Cortex of kidney (tissue), 1 donor: Measurements from ENCODE around the gene FRMD4A.

Source experiments
- DNase-seq: peaks from one replicate; lab custom pipeline; 2025; lab: John Stamatoyannopoulos, UW

FRMD4A gene

DNA sequence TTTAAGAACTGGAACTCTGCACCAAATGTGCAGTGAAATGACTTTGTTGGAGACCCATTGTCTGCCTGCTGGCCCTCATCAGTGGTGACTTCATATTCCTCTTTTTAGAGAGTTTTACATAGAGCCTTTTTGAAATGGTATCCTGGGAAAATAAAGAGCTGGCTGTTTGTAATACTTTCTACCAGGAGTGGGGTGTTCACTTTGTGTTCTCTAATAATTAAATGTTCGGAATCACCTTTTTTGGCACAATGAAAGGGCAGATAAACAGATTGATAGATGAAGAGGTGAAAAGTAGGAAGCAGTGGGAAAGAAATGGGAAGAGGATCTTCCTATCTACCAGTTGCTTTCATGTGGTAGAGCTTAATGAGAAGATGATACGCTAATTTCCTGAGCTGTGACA lies 688.4 kb downstream of the FRMD4A start:
- DNase-seq, result no peak

DNA sequence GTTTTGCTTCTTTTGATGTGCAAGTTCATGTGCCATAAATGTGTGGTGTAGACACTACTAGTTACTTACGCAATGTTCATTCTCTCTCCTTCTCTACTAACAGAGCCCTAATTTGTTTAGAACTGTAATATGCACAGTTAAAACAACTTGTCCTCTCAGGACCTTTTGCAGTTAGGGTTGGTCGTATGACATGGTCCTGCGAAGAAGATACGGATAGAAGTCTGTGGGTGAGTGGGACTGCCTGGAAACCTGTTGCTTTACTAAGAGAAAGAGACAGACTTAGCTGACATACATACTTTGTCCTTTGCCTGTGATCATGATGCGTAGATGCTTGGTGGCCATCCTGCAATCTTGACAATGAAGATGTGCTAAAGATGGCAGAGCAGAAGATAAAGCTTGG lies 692.8 kb downstream of the FRMD4A start:
- no peak for DNase-seq

DNA sequence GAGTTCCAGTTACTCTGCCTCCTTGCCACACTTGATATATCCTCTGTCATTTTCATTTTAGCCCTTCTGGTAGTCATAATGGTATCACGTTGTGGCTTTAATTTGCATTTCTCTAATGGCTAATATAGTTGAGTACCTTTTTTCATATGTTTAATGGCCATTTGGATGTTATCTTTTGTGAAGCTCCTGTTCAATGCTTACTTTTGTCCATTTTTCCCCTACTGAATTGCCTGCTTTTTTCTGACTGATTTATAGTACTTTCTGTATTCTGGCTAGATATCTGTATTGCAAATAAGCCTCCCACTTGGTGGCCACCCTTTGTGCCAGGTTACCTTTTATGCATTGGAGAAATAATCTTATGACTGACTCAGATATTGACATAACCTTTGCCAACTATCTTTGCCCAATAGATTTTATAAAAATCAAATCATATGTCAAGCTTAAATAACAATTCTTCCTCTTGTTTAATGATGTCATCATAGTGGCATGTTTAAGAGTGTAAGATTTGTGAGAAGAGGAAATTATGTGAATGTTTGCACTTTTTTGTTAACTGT lies 693.3 kb downstream of the FRMD4A start:
- no peak for DNase-seq

DNA sequence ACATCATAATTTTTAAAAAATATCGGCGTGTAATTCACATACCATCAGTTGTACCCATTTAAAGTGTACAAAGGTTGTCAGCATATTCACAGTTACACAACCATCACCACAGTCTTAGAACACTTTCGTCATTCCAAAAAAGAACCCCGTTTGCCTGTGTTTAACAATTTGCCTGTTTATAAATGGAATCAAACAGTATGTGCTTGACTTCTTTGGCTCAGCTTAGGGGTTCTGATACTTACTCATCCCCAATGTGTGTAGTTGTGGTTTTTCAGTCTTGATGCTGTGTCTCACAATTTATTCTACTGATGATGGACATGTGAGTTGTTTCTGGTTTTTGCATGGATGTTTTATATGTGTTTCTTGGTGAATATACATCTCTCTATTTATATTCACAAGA lies 693.9 kb downstream of the FRMD4A start:
- no peak for DNase-seq

DNA sequence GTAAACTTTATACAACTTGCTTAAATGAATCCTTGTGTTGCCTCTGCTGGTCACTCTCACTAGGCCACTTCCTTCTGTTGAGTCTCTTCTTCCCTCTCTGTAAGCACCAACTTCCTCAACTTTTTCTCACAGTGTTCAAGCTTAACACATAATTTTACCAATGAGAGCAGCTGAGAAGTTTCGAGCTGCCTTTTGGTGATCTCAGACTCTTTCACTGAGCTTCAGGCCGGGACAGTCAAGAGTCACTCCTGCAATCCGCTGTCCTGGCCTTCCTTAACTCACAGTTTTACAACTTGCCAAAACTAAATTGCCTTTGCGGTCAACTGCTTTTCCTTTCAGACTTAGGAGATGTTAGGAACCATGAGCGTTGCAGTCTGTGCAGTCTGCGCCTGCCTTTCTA lies 696.5 kb downstream of the FRMD4A start:
- no peak for DNase-seq

DNA sequence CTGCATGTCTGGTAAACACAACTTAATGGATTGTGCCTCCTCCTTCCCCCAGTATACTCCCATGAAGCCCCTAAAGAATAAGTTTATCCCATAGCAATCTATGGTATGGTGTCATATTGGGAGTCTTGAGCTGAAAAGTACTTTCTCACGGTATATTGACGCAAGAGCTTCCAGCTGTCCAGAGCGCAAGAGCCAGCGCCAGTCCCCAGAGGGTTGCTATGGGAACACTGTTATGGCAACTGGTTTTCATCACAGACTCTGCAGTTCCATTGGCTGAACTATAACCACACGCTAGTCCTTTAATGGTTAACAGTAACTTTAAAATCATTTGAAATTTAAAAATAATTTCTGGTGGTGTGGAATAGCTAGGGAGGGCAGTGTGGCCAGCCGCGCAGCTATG lies 697.0 kb downstream of the FRMD4A start:
- no peak for DNase-seq

DNA sequence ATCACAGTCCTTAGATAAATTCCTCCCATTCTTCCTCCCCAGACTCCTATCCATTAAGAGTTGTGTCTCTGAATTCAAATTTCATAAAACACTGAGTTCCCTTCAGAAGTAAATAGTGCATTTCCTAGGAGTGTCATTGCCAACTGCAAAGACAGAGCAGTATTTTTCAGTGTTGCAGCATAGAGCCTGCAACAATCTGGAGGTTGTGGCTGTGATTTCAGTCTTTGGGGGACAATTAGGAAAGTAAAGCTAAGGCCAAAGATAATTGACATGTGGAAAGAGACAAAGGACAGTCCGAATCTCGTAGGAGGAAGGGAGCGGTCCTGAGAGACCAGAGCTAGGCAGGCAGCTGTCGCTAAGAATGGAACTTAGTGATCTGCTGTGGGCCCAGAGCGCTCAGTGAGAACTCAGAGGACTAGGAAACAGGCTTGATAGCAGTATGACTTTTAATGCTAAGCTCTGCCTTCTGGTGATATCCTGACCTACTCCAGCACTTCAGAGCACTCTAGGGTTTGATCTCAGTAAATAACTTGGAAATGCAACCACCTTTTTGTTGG lies 697.8 kb downstream of the FRMD4A start:
- DNase-seq, result no peak

DNA sequence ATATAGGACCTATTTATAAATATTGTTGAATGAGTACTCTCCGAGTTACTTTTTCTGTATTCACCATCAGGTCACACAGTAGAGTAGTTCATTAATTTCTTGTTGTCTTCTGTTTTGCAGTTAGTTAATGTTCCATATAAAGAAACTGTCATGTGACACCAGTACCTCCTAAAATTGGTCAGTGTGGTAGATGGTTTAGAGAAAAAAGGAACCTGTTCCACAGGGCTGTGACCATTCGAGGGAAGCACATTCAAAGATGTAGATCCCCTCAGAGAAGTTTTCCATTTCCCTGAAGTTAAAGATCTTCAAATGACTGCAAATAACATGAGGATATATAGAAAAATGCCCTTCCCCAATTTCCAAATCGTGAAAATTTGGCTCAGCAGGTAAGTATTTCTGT lies 698.3 kb downstream of the FRMD4A start:
- no peak for DNase-seq

DNA sequence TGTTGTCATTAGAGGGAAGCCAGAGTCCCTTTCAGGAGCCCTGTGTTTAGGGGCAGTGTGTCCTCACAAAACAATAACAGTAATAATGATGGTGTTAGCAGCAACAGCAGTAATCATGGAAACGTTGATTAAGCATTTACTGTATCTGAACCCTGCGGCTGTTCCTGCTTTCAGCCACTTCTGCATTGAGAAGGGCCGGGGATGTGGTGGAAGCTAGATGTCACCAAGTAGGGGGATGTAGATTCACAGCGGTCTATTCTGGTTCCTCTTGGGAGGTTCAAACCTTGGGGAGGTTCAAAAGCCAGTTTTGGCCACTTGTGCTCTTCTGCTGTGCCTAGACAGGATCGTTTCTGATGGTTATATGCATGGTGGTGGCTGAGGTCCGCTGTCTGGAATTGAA lies 699.1 kb downstream of the FRMD4A start:
- DNase-seq, result no peak

DNA sequence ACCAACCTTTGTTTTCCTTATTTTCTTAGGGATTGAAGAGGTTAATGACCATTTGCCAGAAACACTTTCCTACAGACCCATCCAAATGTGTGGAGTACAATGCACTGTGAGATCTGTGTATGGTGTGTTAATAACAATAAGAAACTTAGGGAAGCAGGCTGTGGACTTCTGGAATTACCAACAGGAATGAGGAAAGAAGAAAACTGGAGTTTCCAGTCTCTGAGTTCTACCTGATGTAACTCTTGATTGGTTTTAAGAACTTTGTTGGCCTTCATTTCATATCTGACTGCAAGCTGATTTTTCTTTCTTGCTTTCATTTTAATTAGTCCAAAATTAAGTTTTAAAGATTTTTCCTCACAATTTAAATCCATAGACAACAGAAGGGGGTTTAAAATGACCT lies 700.5 kb downstream of the FRMD4A start:
- no peak for DNase-seq

DNA sequence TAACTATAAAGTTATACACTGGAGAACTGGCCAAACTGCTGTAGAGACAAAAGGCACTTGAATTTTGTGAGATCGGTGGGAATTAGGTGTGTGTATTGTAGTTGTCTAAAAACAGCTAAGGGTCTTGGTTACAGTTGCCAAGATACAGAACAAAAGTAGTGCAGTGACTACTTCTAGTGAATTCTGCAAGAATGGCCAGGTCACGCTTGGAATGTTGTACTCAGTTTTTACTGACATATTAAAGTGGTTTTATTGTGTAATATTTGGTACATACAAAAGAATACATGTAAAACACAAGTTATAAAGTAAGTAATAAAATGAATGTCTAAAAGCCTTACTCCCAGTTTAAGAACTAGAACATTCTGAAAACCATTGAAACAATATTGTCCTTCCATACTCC lies 701.6 kb downstream of the FRMD4A start:
- DNase-seq, result no peak

DNA sequence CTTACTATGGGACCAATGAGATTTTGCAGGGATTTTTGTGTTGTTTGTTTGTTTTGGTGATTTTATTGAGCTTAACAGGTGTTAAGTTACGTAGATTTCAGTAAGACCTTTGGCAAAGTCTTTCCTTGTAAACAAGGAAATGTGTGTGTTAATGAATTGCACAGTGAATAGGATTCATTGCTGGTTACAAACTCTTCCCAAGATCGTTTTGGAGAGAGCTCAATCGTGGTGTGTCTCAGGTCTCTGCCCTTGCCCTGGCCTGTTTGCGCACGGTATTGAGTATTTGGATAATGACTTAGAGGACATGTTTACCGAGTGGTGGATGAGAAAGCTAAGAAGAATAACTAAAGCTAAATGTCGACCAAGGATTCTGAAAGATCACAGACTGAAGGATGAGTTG lies 702.1 kb downstream of the FRMD4A start:
- no peak for DNase-seq

DNA sequence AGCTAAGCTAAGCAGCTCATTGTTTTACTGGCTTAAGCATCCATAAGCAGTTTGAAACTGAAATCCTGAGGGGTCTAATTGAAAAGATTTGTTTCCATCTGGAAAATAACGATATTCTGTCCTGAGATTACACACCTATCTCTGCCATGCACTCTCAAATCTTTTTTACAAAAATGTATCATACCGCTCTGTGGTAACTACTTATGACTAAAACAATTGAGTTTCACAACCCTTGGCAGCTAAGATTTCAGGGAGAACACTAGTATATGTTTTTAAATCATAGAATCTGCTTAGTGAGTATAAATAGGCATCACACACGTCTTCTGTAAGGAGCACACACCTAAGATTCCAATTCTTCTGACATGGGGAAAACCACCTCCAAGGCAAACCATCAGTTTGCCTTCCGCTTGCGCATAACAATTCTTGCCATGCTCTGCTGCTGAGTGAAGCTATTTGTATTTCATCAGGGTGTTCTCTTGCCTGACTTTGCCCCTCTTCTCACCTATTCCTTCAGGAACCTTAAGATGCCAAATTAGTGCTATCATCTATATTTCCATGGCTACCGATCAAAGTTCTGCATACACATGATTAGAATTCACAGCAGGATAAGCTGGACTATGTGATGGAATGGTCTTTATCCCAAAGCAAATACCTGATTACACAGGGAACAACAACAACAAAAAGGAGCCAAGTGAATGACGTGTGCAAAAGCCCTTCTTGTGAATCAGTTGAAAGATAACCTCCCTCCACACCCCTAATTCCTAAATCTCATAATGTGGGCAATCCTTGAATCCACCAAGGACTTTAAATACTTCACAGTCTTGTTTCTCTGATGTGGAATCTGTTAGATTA lies 703.0 kb downstream of the FRMD4A start:
- DNase-seq, result no peak

DNA sequence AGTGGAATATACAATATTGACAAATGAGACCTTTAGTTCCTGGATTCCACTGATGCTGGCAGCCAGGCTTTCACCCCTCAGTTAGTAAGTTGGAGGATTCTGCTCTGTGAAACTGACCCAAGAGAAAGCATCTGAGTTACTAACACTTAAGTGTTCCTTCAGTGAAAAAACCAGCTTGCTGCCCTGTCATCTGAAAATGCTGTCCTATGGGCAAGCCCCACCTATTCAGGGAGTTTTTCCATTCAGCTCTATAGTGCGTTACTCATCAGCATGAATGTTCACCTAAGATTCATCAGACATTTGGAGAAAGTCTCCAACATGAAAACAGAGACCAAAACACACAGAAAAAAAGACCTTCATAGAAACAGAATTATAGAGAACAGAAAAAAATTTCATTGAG lies 706.1 kb downstream of the FRMD4A start:
- DNase-seq, result no peak

DNA sequence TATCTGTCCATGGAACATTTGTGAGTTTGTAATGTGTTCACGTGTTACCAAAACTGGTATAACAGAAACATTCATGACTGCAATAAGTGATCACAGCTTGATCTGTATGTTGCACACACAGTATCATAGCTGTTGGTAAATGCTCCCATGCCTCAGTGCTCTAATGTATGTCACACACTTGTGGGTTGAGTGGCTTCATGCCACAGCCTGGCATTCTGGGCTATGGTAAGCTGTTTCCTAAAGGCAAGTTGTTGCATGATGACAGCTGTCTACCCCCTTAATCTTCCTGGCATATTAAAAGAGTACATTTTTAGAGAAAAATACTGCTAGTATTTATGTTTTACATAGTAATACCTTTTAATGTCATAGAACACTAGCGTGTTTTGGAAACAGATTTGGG lies 708.8 kb downstream of the FRMD4A start:
- DNase-seq, result no peak

DNA sequence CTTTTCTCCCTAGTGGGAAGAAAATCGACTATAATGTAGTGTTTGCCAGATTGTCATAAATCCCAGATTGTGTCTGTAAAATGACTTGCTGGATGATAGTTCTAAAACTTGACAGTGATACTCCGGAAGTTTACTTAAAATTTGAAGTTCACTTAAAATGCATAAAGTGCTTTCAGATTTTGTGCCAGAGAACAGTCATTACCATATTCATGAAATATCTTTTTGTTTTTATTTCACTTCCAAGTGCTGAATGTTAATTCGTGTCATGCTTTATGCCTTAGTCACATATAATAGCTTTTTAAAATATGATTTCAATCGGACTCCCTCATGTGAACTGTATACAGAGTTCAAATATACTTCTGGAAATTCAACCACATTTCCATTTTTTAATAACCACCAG lies 713.6 kb downstream of the FRMD4A start:
- DNase-seq, result no peak

DNA sequence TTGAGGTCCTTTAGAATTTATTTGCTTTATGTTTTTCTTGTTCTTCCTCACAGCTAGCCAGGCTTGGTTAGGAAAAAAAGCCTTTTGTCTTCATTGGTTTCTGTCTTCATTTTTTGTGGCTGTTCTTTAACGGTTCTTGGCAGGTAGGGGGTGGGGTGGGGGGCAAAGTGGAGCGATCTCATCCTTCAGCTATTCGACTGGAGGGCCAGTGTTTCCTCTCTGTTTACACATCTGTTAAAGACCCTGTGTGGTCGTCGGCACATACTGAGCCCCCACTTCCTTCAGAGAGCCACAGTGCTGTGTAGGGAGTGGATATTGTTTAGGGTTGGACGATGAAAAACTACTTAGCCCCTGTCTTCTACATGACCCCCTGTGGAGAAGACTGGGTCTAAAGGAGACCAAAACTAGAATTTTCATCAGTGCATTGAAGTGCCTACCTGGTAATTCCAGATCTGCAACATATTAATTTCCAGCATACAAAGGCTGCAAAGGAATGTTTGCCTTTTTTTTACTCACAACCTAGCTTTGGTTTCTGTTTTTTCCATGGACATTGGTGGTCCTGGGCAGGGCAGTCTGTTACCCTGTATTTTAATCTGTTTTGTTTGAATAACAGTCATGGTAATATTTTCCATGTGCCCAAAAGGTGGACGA lies 714.9 kb downstream of the FRMD4A start:
- no peak for DNase-seq

DNA sequence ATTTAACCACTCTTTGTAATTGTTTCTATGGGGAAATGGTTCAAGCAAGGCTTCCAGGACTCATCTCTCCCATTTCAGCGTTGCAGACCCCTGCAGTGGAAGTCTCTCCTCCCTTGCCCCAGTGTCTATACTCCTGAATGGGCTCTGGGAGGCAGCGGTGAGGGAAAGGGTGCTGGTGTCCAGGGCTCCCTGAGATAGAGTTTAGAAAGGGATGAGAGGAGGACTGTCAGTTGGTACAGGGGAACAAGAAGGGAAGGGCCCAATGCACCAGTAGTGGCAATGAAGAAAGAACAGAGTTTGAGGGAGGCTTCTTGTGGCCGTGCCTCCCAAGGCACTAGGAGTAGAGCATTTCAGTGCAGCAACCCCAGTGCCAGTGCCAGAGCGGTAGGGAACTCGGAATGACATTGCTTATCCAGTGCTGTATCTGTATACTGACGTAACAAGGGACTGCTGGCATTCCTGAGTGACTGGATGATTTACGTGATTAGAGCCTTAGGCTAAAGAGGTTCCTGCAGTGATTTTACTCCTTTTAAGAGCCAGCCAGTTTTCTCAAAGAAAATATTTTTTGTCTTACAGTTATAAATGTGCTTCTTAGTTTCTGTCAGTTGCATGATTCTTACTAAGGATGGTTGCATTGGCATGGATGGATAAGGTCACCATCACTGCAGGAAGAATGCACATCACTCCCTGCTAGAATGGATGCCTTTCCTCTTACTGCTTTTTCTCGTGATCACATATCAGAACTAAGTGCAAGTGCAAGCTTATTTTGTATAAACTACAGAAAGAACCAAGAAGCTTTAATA lies 716.0 kb downstream of the FRMD4A start:
- DNase-seq, result no peak

DNA sequence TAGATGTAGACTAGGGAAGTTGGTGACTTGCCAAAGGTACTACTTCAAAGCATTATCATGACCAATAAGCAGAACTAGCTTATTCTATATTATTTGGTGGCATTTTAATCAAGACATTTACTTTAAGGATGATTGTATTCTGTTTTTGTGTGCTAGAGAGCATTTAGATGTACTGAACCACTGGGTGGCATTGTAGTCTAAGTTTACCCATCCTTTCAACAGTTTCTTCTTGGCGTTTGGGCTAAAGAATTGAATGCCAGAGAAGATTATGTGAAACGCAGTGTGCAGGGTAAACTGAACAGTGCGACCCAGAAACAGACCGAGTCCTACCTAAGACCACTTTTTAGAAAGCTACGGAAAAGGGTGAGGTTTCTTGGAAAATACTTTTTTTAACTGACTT lies 717.2 kb downstream of the FRMD4A start:
- DNase-seq, result no peak

DNA sequence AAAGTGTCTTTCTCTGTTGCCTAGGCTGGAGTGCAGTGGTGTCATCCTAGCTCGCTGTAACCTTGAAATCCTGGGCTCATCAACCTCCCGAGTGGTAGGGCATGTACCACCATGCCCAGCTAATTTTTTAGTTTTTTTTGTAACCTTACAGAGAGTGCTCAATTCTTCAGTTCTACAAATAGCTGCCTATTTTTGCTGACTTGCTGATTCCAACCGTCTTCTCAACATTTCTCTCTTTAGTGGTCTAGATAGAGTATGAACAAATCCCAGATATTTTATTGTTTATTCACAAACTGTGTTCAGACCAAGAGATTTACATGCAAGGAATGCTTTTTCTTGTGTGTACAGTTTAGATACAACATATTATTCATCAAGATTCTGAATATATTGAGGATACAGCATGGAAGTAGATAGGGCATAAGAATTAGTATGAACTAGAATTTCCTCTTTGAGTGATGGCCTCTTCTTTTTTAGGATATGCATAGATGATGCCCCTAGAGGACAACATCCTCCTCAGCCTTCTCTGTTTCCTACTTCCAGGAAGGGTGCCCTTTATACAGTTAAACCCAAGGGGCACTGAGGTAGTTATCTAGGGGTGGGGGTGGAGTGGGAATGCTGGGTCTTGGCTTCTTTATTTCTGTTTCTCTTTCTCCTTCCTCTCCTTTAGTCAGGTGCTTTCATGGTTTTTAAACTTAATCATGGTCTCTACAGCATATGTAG lies 717.9 kb downstream of the FRMD4A start:
- no peak for DNase-seq

DNA sequence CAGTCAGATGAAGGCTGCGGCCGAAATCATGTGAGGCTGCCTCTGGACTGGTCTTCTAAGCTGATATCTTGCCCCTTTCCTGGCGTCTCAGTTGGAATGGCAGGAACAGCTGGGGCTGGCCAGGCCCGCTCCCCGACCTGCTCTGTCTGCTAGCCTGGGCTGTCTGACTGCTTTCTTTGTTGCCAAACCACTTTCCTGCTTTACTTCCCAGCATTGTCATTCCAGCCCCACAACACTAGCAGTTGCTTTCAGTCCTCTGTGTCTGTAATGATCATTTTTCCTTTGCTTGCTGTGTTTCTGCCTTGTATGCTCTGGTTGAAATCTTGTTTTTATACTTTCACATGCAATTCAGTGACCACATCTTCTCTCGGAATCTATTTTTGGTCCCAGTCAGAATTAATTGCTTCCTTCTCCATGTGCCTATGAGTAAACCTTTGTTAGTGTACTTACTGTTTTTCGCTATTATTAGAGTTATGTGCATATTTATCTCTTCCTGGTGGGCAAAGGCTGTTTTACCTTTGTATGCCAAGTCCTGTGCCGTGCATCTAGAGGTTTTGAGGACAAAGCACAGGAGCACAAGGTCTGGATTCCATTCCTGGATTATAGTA lies 722.4 kb downstream of the FRMD4A start:
- no peak for DNase-seq
